GM12892 (cell line): Measurements from ENCODE around the gene TMCO1.
"Not testable (repeated sequence)": the region's sequence is repeated elsewhere in the genome, so short reads cannot be mapped to it uniquely, and the experiment has no call there.

Experiments used
- DNase-seq: peaks from one replicate; pipeline ENCODE4 v3.0.0; 2011; ENCODE audit not compliant: insufficient read length
- FAIRE-seq: peaks from 2 replicates; lab custom pipeline; 2011; peaks lifted over from hg19 to GRCh38; lab: Jason Lieb, UNC
- POLR2A ChIP-seq: IDR thresholded peaks from 2 replicates; pipeline ENCODE4 v1.6.1; 2011; ENCODE audit warnings: low read depth, low read length, control low read depth
- POLR2AphosphoS5 ChIP-seq: IDR thresholded peaks from 2 replicates; pipeline ENCODE4 v1.6.1; 2011; ENCODE audit warnings: low read depth, low read length, control low read depth
- TAF1 ChIP-seq: IDR thresholded peaks from 2 replicates; pipeline ENCODE4 v1.6.1; 2011; ENCODE audit warnings: low read depth, mild to moderate bottlenecking, control low read depth, low read length, borderline replicate concordance

The TMCO1 gene

GRCh38 chr1:165742194-165742593 is 26.5 kb downstream of the TMCO1 start:
- FAIRE-seq (no peak), DNase-seq (no peak)
- TF ChIP-seq POLR2A (no peak), POLR2AphosphoS5 (no peak), TAF1 (no peak)

GRCh38 chr1:165738794-165739193 is 29.9 kb downstream of the TMCO1 start:
- peak; percentile 46 for FAIRE-seq
- no peak for TF ChIP-seq TAF1
- TF ChIP-seq POLR2A, result no peak

GRCh38 chr1:165737196-165737595 is 31.5 kb downstream of the TMCO1 start:
- TF ChIP-seq POLR2A (no peak), POLR2AphosphoS5 (no peak), TAF1 (no peak)
- no peak for DNase-seq
- FAIRE-seq, result no peak

More at GRCh38 chr1:165738794-165739193, 29.9 kb downstream of the TMCO1 start:
- DNase-seq, result no peak

- no peak for TF ChIP-seq POLR2AphosphoS5
- no peak for TF ChIP-seq POLR2A
- no peak for TF ChIP-seq TAF1
- DNase-seq (no peak), FAIRE-seq (no peak)
Observed at GRCh38 chr1:165734906-165735305, 33.8 kb downstream of the TMCO1 start.

- no peak for TF ChIP-seq POLR2AphosphoS5
- no peak for TF ChIP-seq TAF1
- TF ChIP-seq POLR2A, result no peak
- FAIRE-seq (no peak), DNase-seq (no peak)
Observed at GRCh38 chr1:165726841-165727240, 41.8 kb downstream of the TMCO1 start.

- FAIRE-seq (no peak), DNase-seq (no peak)
- no peak for TF ChIP-seq TAF1
- TF ChIP-seq POLR2A, result no peak
- TF ChIP-seq POLR2AphosphoS5, result no peak
Observed at GRCh38 chr1:165726169-165726568, 42.5 kb downstream of the TMCO1 start.

GRCh38 chr1:165717918-165718515 is 50.7 kb downstream of the TMCO1 start:
- TF ChIP-seq POLR2A, result no peak
- no peak for TF ChIP-seq TAF1
- no peak for TF ChIP-seq POLR2AphosphoS5
- FAIRE-seq, result peak; percentile 85
- peak; percentile 16 for DNase-seq

GRCh38 chr1:165716265-165717051 is 52.2 kb downstream of the TMCO1 start:
- FAIRE-seq, result not testable (repeated sequence)

GRCh38 chr1:165712764-165713163 is 55.9 kb downstream of the TMCO1 start:
- no peak for TF ChIP-seq POLR2AphosphoS5
- TF ChIP-seq POLR2A, result no peak
- TF ChIP-seq TAF1, result no peak
- FAIRE-seq, result no peak

More at GRCh38 chr1:165716265-165717051, 52.2 kb downstream of the TMCO1 start:
- DNase-seq, result not testable (repeated sequence)

GRCh38 chr1:165707984-165708706 is 60.5 kb downstream of the TMCO1 start:
- TF ChIP-seq POLR2A (no peak), POLR2AphosphoS5 (no peak), TAF1 (no peak)
- FAIRE-seq, result no peak

More at GRCh38 chr1:165712764-165713163, 55.9 kb downstream of the TMCO1 start:
- no peak for DNase-seq

GRCh38 chr1:165703648-165704047 is 65.0 kb downstream of the TMCO1 start:
- TF ChIP-seq POLR2AphosphoS5 (no peak), POLR2A (no peak), TAF1 (no peak)
- FAIRE-seq (no peak), DNase-seq (no peak)

More at GRCh38 chr1:165707984-165708706, 60.5 kb downstream of the TMCO1 start:
- no peak for DNase-seq

- FAIRE-seq, DNase-seq: not testable (repeated sequence)
Observed at GRCh38 chr1:165701922-165702321, 66.7 kb downstream of the TMCO1 start.
